ENCODE results near the gene PSAT1.

Gene PSAT1

DNA sequence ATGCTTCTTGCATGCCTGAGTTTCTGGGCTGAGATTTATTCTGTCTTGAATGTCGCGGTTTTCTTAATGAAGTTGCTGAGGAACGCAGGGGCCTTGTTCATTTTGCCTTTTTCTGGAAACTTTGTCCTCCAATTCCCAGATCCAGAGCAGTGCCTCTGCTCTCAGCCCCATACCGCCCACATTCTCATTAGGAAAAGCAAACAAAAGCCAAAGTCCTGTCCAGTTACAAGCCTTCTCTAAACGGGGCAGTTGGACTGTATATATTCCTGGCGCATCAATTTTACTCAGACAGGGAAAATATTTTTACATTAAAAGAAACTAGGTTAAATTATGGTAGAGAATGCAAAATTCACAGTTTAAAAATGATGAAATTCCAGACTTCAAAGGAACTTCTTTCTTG lies 1.2 kb upstream of the PSAT1 start:
- Histone ChIP-seq H3K14ac (ENCODE audit: low read length) (no peak overlapping the region), H3K4me2 (ENCODE audit: low read length) (peak overlapping the region; percentile 99), H4K12ac (ENCODE audit: low read depth, low read length) (no peak overlapping the region), H3K79me2 (ENCODE audit: control insufficient read depth, insufficient read depth, low read length, poor library complexity) (peaks cover 8% of the 10 kb centered on the region), H3K9me3 (ENCODE audit: insufficient read depth, low read depth, low read length) (no peaks in the 10 kb centered on the region), H3K23ac (ENCODE audit: low read length) (no peak overlapping the region), H3K36me3 (ENCODE audit: control insufficient read depth in 1 of 2, insufficient read depth in 2 of 2, low read length in 2 of 2) (no peaks in the 10 kb centered on the region), H2AK5ac (ENCODE audit: low read length) (no peak overlapping the region), H3K79me1 (ENCODE audit: low read length) (peaks cover 12% of the 10 kb centered on the region), H3K18ac (ENCODE audit: low read length) (no peak overlapping the region), H3K27ac (ENCODE audit: low read depth, low read length) (no peak overlapping the region), H2BK5ac (ENCODE audit: low read depth, low read length, poor library complexity) (no peak overlapping the region), H3K4ac (ENCODE audit: low read depth, low read length) (no peak overlapping the region), H2BK12ac (ENCODE audit: low read length) (no peak overlapping the region), H2AFZ (ENCODE audit: insufficient read depth, low read length, poor library complexity) (no peak overlapping the region), H3K4me1 (ENCODE audit: control insufficient read depth in 1 of 2, insufficient read depth in 2 of 2, low read length in 2 of 2) (peaks cover 0 to 9% of the 10 kb centered on the region in 2 experiments), H4K91ac (ENCODE audit: low read depth, low read length) (no peak overlapping the region), H3K4me3 (ENCODE audit: low read depth, low read length) (no peak overlapping the region), H4K8ac (ENCODE audit: low read depth, low read length) (no peak overlapping the region), H2BK120ac (ENCODE audit: insufficient read depth, low read length, poor library complexity) (no peak overlapping the region), H3K27me3 (ENCODE audit: insufficient read depth, low read length) (no peaks in the 10 kb centered on the region), H3K9ac (ENCODE audit: low read length) (no peak overlapping the region)
- no peak for DNase-seq
- WGBS (ENCODE audit: extremely low coverage, insufficient coverage, insufficient read length), result no CpG with 5 or more reads among the region's 6 CpGs

GRCh38 chr9:78296201-78296892 lies 578 bp upstream of the PSAT1 start:
- peak overlapping the region; percentile 71 for H3K4me3 ChIP-seq (ENCODE audit: low read depth, low read length)
- peak overlapping the region; percentile 40 for H3K14ac ChIP-seq (ENCODE audit: low read length)
- WGBS (ENCODE audit: extremely low coverage, insufficient coverage, insufficient read length), result no CpG with 5 or more reads among the region's 32 CpGs
- H3K23ac ChIP-seq (ENCODE audit: low read length), result no peak overlapping the region
- peak overlapping the region; percentile 44 for H4K12ac ChIP-seq (ENCODE audit: low read depth, low read length)
- peak overlapping the region; percentile 80 for H4K91ac ChIP-seq (ENCODE audit: low read depth, low read length)
- peak overlapping the region; percentile 33 for H2BK5ac ChIP-seq (ENCODE audit: low read depth, low read length, poor library complexity)
- H3K9ac ChIP-seq (ENCODE audit: low read length), result peak overlapping the region; percentile 67
- H3K18ac ChIP-seq (ENCODE audit: low read length), result peak overlapping the region; percentile 67
- H2BK120ac ChIP-seq (ENCODE audit: insufficient read depth, low read length, poor library complexity), result peak overlapping the region; percentile 53
- H3K4me2 ChIP-seq (ENCODE audit: low read length), result peak overlapping the region; percentile 99
- H4K8ac ChIP-seq (ENCODE audit: low read depth, low read length), result peak overlapping the region; percentile 75
- H3K79me1 ChIP-seq (ENCODE audit: low read length), result peaks cover 12% of the 10 kb centered on the region
- peak overlapping the region; percentile 43 for H3K27ac ChIP-seq (ENCODE audit: low read depth, low read length)
- H3K27me3 ChIP-seq (ENCODE audit: insufficient read depth, low read length), result no peaks in the 10 kb centered on the region
- peaks cover 0 to 9% of the 10 kb centered on the region in 2 experiments for H3K4me1 ChIP-seq (ENCODE audit: control insufficient read depth in 1 of 2, insufficient read depth in 2 of 2, low read length in 2 of 2)
- peak overlapping the region; percentile 40 for H2AFZ ChIP-seq (ENCODE audit: insufficient read depth, low read length, poor library complexity)
- peak; percentile 50 to 75 for DNase-seq
- peak overlapping the region; percentile 57 for H3K4ac ChIP-seq (ENCODE audit: low read depth, low read length)
- H2AK5ac ChIP-seq (ENCODE audit: low read length), result no peak overlapping the region
- H3K9me3 ChIP-seq (ENCODE audit: insufficient read depth, low read depth, low read length), result no peaks in the 10 kb centered on the region
- no peaks in the 10 kb centered on the region for H3K36me3 ChIP-seq (ENCODE audit: control insufficient read depth in 1 of 2, insufficient read depth in 2 of 2, low read length in 2 of 2)
- peaks cover 8% of the 10 kb centered on the region for H3K79me2 ChIP-seq (ENCODE audit: control insufficient read depth, insufficient read depth, low read length, poor library complexity)
- H2BK12ac ChIP-seq (ENCODE audit: low read length), result no peak overlapping the region

GRCh38 chr9:78297672-78297961 lies 692 bp downstream of the PSAT1 start:
- peaks cover 8% of the 10 kb centered on the region for H3K79me2 ChIP-seq (ENCODE audit: control insufficient read depth, insufficient read depth, low read length, poor library complexity)
- no peaks in the 10 kb centered on the region for H3K27me3 ChIP-seq (ENCODE audit: insufficient read depth, low read length)
- no CpG with 5 or more reads among the region's 10 CpGs for WGBS (ENCODE audit: extremely low coverage, insufficient coverage, insufficient read length)

DNA sequence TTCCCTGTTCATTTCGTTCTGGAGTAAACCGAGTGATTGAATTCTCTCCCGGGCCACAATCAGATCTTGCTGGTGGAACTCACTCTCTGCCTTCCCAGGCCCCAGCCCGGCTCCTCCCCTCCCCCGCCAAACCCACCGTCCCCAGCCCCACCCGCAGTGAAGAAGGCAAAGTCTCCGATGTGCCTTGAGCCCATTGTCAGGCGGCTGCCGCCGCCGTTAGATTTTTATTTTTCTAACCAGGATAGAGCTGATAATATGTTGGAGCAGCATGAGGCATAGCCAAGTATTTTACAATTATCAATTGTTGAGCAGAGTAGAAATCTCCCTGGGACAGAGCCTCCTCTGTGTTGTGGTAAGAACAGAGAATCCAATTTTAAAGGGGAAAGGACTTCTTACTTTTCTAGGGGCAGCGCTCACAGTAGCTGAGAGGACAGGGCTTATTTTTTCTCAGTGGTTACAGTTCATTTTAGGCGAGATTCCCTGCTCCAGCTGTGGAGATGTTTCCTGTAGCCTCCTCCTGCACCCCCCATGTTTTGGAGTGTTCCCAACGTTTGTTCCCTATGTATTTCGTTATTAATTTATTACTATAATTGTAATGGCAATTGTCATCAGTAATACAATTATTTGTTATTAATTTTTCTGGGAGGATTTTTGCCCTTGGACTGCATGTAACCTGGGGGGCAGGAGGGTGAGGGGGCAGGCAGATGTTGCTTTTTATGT lies 1.3 kb downstream of the PSAT1 start:
- Histone ChIP-seq H3K27ac (ENCODE audit: low read depth, low read length) (no peak overlapping the region), H3K4me3 (ENCODE audit: low read depth, low read length) (no peak overlapping the region), H3K9ac (ENCODE audit: low read length) (no peak overlapping the region), H2BK120ac (ENCODE audit: insufficient read depth, low read length, poor library complexity) (no peak overlapping the region), H3K23ac (ENCODE audit: low read length) (no peak overlapping the region), H4K12ac (ENCODE audit: low read depth, low read length) (no peak overlapping the region), H3K79me2 (ENCODE audit: control insufficient read depth, insufficient read depth, low read length, poor library complexity) (peaks cover 8% of the 10 kb centered on the region), H2BK5ac (ENCODE audit: low read depth, low read length, poor library complexity) (no peak overlapping the region), H3K4me2 (ENCODE audit: low read length) (peak overlapping the region; percentile 99), H3K4me1 (ENCODE audit: control insufficient read depth in 1 of 2, insufficient read depth in 2 of 2, low read length in 2 of 2) (peaks cover 0 to 9% of the 10 kb centered on the region in 2 experiments), H2AK5ac (ENCODE audit: low read length) (no peak overlapping the region), H4K91ac (ENCODE audit: low read depth, low read length) (no peak overlapping the region), H3K36me3 (ENCODE audit: control insufficient read depth in 1 of 2, insufficient read depth in 2 of 2, low read length in 2 of 2) (no peaks in the 10 kb centered on the region), H4K8ac (ENCODE audit: low read depth, low read length) (no peak overlapping the region), H3K9me3 (ENCODE audit: insufficient read depth, low read depth, low read length) (no peaks in the 10 kb centered on the region), H3K18ac (ENCODE audit: low read length) (no peak overlapping the region), H3K27me3 (ENCODE audit: insufficient read depth, low read length) (no peaks in the 10 kb centered on the region), H3K4ac (ENCODE audit: low read depth, low read length) (no peak overlapping the region), H2BK12ac (ENCODE audit: low read length) (no peak overlapping the region), H2AFZ (ENCODE audit: insufficient read depth, low read length, poor library complexity) (no peak overlapping the region), H3K14ac (ENCODE audit: low read length) (no peak overlapping the region), H3K79me1 (ENCODE audit: low read length) (peaks cover 12% of the 10 kb centered on the region)
- no CpG with 5 or more reads among the region's 16 CpGs for WGBS (ENCODE audit: extremely low coverage, insufficient coverage, insufficient read length)
- no peak for DNase-seq

More at GRCh38 chr9:78297672-78297961, 692 bp downstream of the PSAT1 start:
- H3K4me2 ChIP-seq (ENCODE audit: low read length), result peak overlapping the region; percentile 99
- peaks cover 12% of the 10 kb centered on the region for H3K79me1 ChIP-seq (ENCODE audit: low read length)
- peak overlapping the region; percentile 28 for H2BK120ac ChIP-seq (ENCODE audit: insufficient read depth, low read length, poor library complexity)
- H3K9me3 ChIP-seq (ENCODE audit: insufficient read depth, low read depth, low read length), result no peaks in the 10 kb centered on the region
- no peak overlapping the region for H4K91ac ChIP-seq (ENCODE audit: low read depth, low read length)
- no peak overlapping the region for H4K12ac ChIP-seq (ENCODE audit: low read depth, low read length)
- no peak overlapping the region for H4K8ac ChIP-seq (ENCODE audit: low read depth, low read length)
- H3K4ac ChIP-seq (ENCODE audit: low read depth, low read length), result no peak overlapping the region
- peaks cover 0 to 9% of the 10 kb centered on the region in 2 experiments for H3K4me1 ChIP-seq (ENCODE audit: control insufficient read depth in 1 of 2, insufficient read depth in 2 of 2, low read length in 2 of 2)
- peak overlapping the region; percentile 41 for H2AFZ ChIP-seq (ENCODE audit: insufficient read depth, low read length, poor library complexity)
- H3K18ac ChIP-seq (ENCODE audit: low read length), result no peak overlapping the region
- H3K23ac ChIP-seq (ENCODE audit: low read length), result no peak overlapping the region
- no peak overlapping the region for H2BK5ac ChIP-seq (ENCODE audit: low read depth, low read length, poor library complexity)
- no peaks in the 10 kb centered on the region for H3K36me3 ChIP-seq (ENCODE audit: control insufficient read depth in 1 of 2, insufficient read depth in 2 of 2, low read length in 2 of 2)
- H3K14ac ChIP-seq (ENCODE audit: low read length), result no peak overlapping the region
- no peak for DNase-seq
- peak overlapping the region; percentile 7 for H3K9ac ChIP-seq (ENCODE audit: low read length)
- no peak overlapping the region for H2AK5ac ChIP-seq (ENCODE audit: low read length)
- no peak overlapping the region for H2BK12ac ChIP-seq (ENCODE audit: low read length)
- H3K4me3 ChIP-seq (ENCODE audit: low read depth, low read length), result peak overlapping the region; percentile 84
- H3K27ac ChIP-seq (ENCODE audit: low read depth, low read length), result no peak overlapping the region
